ENCODE results near the gene ZNG1F.
"Not testable (repeated sequence)": the region's sequence is repeated elsewhere in the genome, so short reads cannot be mapped to it uniquely, and the experiment has no call there.

Gene ZNG1F

GRCh38 chr9:41189217-41189616 is at the start of gene ZNG1F:
ZNG1F (minus strand) TSS chr9:41189317; CDS start chr9:41189258, 59 bp downstream.
- H3K27ac ChIP-seq (ENCODE audit: low read length); H3K4me1 ChIP-seq (ENCODE audit: low read length); H3K9ac ChIP-seq (ENCODE audit: low read length); H4K20me1 ChIP-seq (ENCODE audit: insufficient read depth, low read length); H3K4me3 ChIP-seq (ENCODE audit: low read length); H3K27me3 ChIP-seq (ENCODE audit: low read depth, low read length); H3K4me2 ChIP-seq (ENCODE audit: low read length); H3K36me3 ChIP-seq (replicated peaks; ENCODE audit: low read depth, low read length); H2AFZ ChIP-seq (ENCODE audit: low read depth, low read length); H3K79me2 ChIP-seq (ENCODE audit: low read length); H3K9me3 ChIP-seq (ENCODE audit: insufficient read depth, low read length): not testable (repeated sequence)

DNA sequence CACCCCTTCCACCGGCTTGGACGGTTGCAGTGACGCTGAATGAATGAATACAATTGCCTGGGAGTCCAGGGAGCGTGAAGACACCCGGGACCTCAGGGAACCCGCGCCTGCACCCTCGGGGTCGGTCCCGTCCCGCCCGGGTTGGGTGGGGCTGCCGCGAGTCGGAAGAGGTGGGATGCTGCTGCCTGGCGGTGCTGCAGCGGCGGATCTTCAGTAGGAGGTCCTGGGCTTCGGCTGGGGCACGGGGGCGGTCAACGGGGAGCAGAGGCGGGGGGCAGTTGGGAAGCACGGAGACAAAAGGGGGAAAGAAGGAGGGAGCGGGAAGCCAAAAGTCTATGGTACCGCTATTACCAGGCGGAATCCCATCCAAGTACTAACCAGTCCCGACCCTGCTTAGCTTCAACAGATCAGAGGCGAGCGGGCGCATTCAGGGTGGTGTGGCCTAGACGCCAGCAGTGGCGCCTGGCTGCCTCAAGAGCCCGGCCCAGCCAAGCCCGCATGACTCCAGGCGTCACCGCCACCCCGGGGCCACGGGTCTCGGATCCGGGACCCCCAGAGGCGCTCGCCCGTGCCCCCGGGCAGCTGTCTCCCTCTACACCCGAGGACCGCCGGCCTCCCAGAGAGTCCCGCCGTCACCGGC is 48.1 kb upstream of the ZNG1F start:
- H3K9ac ChIP-seq (ENCODE audit: low read length): peak overlapping the region; percentile 47; the same call in 1 of the 2 replicates
- H3K27ac ChIP-seq (ENCODE audit: low read length); H3K79me2 ChIP-seq (ENCODE audit: low read length); H3K4me2 ChIP-seq (ENCODE audit: low read length); H3K9me3 ChIP-seq (ENCODE audit: insufficient read depth, low read length); H2AFZ ChIP-seq (ENCODE audit: low read depth, low read length); H3K36me3 ChIP-seq (replicated peaks; ENCODE audit: low read depth, low read length); H4K20me1 ChIP-seq (ENCODE audit: insufficient read depth, low read length); H3K27me3 ChIP-seq (ENCODE audit: low read depth, low read length); H3K4me1 ChIP-seq (ENCODE audit: low read length): not testable (repeated sequence)
- peak overlapping the region; percentile 58; the same call in 1 of the 2 replicates for H3K4me3 ChIP-seq (ENCODE audit: low read length)

DNA sequence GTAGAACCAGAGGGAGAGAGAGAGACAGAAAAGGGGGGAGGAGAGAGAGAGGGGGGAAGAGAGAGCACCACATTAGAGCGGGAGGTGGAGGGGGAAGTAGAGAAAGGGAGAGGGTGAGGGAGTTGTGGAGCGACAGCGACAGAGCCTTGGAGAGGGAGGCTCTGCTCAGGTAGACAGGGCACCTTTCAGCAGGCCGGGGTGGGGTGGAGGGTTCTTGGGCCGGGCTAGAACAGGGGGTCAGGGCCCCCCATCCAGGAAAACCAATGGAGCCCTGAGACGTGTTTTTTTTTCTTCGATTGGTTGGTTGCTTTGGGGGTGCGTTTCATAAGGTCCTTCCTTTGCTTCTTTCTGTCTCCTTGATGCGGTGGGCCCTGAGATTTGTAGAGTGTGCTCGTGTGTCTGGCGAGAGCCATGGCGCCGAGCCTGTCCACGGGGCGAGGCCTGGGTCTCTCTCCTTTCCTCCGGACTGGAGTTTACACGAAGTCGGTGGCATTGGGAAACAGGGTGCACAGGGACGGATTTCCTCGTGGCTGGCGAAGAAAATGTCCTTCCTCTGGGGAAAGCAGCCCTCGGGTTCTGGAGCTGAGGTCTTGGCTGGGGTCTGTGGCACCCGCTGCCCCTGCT is 47.5 kb upstream of the ZNG1F start:
- H3K4me2 ChIP-seq (ENCODE audit: low read length); H4K20me1 ChIP-seq (ENCODE audit: insufficient read depth, low read length); H3K79me2 ChIP-seq (ENCODE audit: low read length); H3K27me3 ChIP-seq (ENCODE audit: low read depth, low read length); H2AFZ ChIP-seq (ENCODE audit: low read depth, low read length); H3K36me3 ChIP-seq (replicated peaks; ENCODE audit: low read depth, low read length); H3K27ac ChIP-seq (ENCODE audit: low read length); H3K9ac ChIP-seq (ENCODE audit: low read length); H3K4me1 ChIP-seq (ENCODE audit: low read length); H3K9me3 ChIP-seq (ENCODE audit: insufficient read depth, low read length); H3K4me3 ChIP-seq (ENCODE audit: low read length): not testable (repeated sequence)

GRCh38 chr9:41234811-41235805 is 46.0 kb upstream of the ZNG1F start:
- H3K4me2 ChIP-seq (ENCODE audit: low read length): peak overlapping the region; percentile 35
- H3K9ac ChIP-seq (ENCODE audit: low read length); H3K27ac ChIP-seq (ENCODE audit: low read length); H3K27me3 ChIP-seq (ENCODE audit: low read depth, low read length); H4K20me1 ChIP-seq (ENCODE audit: insufficient read depth, low read length); H3K36me3 ChIP-seq (replicated peaks; ENCODE audit: low read depth, low read length); H2AFZ ChIP-seq (ENCODE audit: low read depth, low read length); H3K9me3 ChIP-seq (ENCODE audit: insufficient read depth, low read length); H3K79me2 ChIP-seq (ENCODE audit: low read length); H3K4me1 ChIP-seq (ENCODE audit: low read length): not testable (repeated sequence)
- peak overlapping the region; percentile 42 for H3K4me3 ChIP-seq (ENCODE audit: low read length)

DNA sequence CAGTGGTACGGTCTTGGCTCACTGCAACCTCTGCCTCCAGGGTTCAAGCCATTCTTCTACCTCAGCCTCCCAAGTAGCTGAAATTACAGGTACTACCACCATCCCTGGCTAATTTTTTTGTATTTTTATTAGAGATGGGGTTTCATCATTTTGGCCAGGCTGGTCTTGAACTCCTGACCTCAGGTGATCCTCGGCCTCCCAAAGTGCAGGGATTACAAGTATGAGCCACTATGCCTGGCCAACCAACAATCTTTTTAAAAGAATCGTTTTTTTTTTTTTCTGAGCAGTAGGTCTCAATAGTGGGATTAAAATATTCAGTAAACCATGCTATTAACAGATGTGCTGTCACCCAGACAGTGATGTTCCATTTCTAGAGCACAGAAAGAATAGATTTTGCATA is 45.1 kb upstream of the ZNG1F start:
- not testable (repeated sequence) for H3K4me3 ChIP-seq (ENCODE audit: low read length); H2AFZ ChIP-seq (ENCODE audit: low read depth, low read length); H3K79me2 ChIP-seq (ENCODE audit: low read length); H3K27ac ChIP-seq (ENCODE audit: low read length); H3K9me3 ChIP-seq (ENCODE audit: insufficient read depth, low read length); H3K9ac ChIP-seq (ENCODE audit: low read length); H3K4me1 ChIP-seq (ENCODE audit: low read length); H3K36me3 ChIP-seq (replicated peaks; ENCODE audit: low read depth, low read length); H4K20me1 ChIP-seq (ENCODE audit: insufficient read depth, low read length); H3K27me3 ChIP-seq (ENCODE audit: low read depth, low read length)
- H3K4me2 ChIP-seq (ENCODE audit: low read length): 0 out of 2 replicates have a peak overlapping the region, but pooled peaks have one; percentile 35

DNA sequence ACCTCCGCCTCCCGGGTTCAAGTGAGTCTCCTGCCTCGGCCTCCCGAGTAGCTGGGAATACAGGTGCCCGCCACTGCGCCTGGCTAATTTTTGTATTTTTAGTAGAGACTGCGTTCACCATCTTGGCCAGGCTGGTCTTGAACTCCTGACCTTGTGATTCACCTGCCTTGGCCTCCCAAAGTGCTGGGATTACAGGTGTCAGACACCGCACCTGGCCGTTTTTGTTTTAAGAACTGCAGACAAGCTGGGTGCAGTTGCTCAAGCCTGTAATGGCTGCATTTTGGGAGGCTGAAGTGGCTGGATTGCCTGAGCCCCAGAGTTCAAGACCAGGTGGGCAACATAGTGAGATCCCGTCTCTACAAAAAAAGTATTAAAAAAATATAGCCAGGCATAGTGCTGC is 43.2 kb upstream of the ZNG1F start:
- not testable (repeated sequence) for H3K27ac ChIP-seq (ENCODE audit: low read length); H3K4me2 ChIP-seq (ENCODE audit: low read length)

DNA sequence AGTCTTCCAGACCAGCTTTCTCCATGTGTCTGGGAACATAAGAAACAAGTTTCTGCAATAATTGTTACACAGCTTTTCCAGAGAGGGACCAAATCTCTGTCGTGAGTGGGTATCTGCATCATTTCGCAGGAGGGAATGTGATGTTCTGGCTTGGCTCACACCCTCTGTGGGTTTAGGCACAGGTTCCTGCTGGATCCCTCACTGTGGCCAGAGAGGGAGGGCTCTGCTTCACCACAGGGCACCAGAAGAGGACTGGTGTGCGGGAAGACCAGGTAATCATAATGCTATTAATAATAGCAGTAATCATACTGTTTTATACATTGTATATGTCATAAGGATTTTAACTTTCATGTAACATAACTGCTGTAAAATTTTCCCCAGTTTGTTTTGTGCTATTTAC is 41.3 kb upstream of the ZNG1F start:
- H3K4me3 ChIP-seq (ENCODE audit: low read length); H3K9me3 ChIP-seq (ENCODE audit: insufficient read depth, low read length); H4K20me1 ChIP-seq (ENCODE audit: insufficient read depth, low read length); H3K36me3 ChIP-seq (replicated peaks; ENCODE audit: low read depth, low read length); H3K79me2 ChIP-seq (ENCODE audit: low read length); H3K27ac ChIP-seq (ENCODE audit: low read length); H3K9ac ChIP-seq (ENCODE audit: low read length); H3K27me3 ChIP-seq (ENCODE audit: low read depth, low read length); H3K4me1 ChIP-seq (ENCODE audit: low read length); H2AFZ ChIP-seq (ENCODE audit: low read depth, low read length); H3K4me2 ChIP-seq (ENCODE audit: low read length): not testable (repeated sequence)

More for the DNA sequence above, 43.2 kb upstream of the ZNG1F start:
- not testable (repeated sequence) for H3K4me3 ChIP-seq (ENCODE audit: low read length); H3K36me3 ChIP-seq (replicated peaks; ENCODE audit: low read depth, low read length); H3K79me2 ChIP-seq (ENCODE audit: low read length); H3K4me1 ChIP-seq (ENCODE audit: low read length); H3K9me3 ChIP-seq (ENCODE audit: insufficient read depth, low read length); H2AFZ ChIP-seq (ENCODE audit: low read depth, low read length); H3K27me3 ChIP-seq (ENCODE audit: low read depth, low read length); H4K20me1 ChIP-seq (ENCODE audit: insufficient read depth, low read length); H3K9ac ChIP-seq (ENCODE audit: low read length)
